GM10248 (cell line): ENCODE results near the gene GRID2IP.

Experiments
- CTCF ChIA-PET: fragments of 300-600 bp; sonication (Branson Sonifier 250); formaldehyde crosslinking; extraction: SDS; loops from one replicate; lab custom pipeline; 2021; ENCODE audit warnings: antibody characterized with exemption; lab: Yijun Ruan, JAX
- POLR2A ChIA-PET: fragments of 350-650 bp; sonication (Branson Sonifier 250); formaldehyde crosslinking; extraction: SDS; loops from one replicate; lab custom pipeline; 2020; ENCODE audit warnings: antibody characterized with exemption; lab: Yijun Ruan, JAX
- DNase-seq: peaks from one replicate; pipeline ENCODE4 v3.0.0; 2012; ENCODE audit errors: extremely low spot score
- TF ChIP-seq, protein P1 (sequence below): IDR thresholded peaks from 2 replicates; pipeline ENCODE4 v1.5.1; 2012; ENCODE audit warnings: mild to moderate bottlenecking, low read depth; ENCODE audit errors: extremely low read depth, missing control alignments, control extremely low read depth

GRID2IP gene

DNA sequence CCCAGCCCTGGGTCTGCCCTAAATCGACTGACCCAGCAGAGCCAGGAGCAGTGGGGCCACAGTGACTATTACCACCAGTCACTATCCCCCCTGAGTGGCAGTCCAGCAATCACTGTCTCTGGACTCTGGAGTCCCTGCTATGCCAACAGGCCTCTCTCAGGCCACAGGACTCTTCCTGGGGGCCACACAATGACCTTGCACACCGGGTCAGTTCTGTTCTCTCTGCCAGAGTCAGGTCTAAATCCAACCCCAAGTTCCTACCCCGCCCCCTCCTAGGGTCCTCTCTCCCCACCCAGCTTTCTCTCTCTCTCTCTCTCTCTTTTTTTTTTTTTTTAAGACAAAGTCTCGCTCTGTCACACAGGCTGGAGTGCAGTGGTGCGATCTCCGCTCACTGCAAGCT is 21.6 kb downstream of the GRID2IP start:
- ChIA-PET POLR2A (no interaction called here), CTCF (no interaction called here)
- no peak for DNase-seq
- TF ChIP-seq, protein P1, sequence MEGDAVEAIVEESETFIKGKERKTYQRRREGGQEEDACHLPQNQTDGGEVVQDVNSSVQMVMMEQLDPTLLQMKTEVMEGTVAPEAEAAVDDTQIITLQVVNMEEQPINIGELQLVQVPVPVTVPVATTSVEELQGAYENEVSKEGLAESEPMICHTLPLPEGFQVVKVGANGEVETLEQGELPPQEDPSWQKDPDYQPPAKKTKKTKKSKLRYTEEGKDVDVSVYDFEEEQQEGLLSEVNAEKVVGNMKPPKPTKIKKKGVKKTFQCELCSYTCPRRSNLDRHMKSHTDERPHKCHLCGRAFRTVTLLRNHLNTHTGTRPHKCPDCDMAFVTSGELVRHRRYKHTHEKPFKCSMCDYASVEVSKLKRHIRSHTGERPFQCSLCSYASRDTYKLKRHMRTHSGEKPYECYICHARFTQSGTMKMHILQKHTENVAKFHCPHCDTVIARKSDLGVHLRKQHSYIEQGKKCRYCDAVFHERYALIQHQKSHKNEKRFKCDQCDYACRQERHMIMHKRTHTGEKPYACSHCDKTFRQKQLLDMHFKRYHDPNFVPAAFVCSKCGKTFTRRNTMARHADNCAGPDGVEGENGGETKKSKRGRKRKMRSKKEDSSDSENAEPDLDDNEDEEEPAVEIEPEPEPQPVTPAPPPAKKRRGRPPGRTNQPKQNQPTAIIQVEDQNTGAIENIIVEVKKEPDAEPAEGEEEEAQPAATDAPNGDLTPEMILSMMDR: no peak

DNA sequence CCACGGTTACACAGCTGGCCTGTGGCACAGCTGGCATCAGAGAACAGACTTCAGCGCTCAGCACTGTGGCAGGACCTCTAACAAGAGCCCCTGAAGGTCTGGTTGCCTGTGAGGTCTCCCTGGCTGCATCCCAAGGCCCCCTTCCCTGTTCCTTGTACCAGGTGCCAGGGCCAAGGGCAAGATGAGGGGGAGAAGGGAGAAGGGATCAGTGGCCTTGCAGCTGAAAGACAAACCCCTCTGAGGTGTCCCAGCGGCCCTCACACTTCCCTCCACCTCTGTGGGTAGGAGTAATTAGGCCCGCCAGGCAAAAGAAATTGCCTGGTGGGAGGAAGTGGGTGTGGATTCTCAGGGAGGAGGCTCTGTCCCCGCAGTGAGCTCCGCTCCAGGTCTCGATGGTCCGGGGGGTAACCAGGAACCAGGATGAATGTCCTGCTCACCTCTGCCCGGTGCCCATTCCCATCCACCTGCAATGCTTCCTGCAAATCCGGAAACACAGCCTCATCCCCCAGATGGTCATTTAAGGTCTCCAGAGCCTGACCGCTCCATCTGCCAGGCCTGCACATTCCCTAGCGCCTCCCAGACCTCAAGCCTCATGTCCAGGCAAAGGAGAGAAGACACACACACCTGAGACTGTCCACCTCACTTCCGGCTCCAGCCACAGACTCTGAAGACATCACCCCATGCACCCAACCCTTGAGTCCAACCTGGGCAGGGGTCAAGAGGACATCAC is 22.7 kb downstream of the GRID2IP start:
- ChIA-PET POLR2A (no interaction called here), CTCF (no interaction called here)
- DNase-seq: no peak
- TF ChIP-seq, protein P1: no peak

DNA sequence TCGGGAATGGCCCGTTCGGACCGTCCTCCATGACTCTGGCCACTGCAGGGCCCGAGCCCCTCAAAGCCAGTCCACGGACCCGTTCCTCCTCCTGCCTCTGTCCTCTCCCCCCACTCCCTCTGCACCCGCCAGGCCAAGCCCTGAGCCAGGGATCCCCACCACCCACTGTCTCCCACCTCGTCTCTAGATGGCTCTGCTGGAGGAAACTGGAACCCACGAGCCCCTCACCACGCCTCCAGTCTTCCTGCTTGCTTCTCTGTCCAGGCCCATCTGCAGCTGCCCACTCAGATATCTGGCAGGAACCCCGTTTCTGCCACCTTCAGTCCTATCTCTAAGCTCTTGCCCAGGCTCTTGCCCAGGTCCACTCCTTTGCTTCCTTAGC is 24.3 kb downstream of the GRID2IP start:
- TF ChIP-seq, protein P1: no peak
- ChIA-PET CTCF (interaction anchor here (1.2 to 1.4 kb wide), 2 partner anchors 51 to 330 kb away, joined by 3 to 4 read pairs; partner anchors contain the start of gene ZDHHC4), POLR2A (no interaction called here)
- DNase-seq: no peak

DNA sequence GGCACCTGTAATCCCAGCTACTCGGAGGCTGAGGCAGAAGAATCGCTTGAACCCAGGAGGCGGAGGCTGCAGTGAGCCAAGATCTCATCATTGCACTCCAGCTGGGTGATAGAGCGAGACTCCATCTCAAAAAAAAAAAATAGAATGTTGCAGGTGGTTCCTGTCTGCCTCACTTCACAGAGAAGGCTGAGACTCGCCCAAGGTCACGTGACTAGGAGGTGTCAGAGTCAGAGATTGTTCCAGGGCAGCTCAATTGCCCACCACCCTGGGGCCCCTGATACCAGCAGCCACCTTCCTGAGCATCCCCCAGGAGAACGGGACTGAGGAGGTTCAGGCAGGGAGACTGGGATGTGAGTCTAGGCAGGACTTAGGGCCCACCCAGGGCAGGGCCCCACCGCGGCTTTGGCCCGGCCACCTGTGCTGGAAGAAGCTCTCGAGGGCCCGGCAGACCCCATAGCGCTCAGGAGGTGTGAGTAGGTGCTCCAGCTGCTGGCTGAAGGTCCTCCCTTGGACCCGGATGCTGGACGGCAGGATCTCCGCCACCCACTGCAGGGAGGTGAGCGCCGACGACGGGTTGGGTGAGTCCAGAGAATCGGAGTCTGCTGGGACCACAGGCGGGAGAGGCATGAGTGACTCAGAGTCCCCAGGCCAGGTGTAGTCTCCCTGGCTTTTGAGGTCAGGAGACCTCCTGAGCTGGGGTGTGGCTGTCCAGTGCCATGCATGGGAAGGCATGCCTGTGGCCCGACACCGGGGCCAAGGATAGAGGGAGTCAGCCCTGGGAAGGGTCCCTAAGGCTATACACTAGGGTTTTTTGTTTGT is 30.9 kb downstream of the GRID2IP start:
- TF ChIP-seq, protein P1: no peak
- POLR2A ChIA-PET: no interaction called here
- DNase-seq: no peak
- CTCF ChIA-PET: interaction anchor here (0.6 to 6.0 kb wide), 3 partner anchors 29 to 337 kb away, joined by 3 to 37 read pairs (median 8); no protein-coding TSS in a partner anchor

DNA sequence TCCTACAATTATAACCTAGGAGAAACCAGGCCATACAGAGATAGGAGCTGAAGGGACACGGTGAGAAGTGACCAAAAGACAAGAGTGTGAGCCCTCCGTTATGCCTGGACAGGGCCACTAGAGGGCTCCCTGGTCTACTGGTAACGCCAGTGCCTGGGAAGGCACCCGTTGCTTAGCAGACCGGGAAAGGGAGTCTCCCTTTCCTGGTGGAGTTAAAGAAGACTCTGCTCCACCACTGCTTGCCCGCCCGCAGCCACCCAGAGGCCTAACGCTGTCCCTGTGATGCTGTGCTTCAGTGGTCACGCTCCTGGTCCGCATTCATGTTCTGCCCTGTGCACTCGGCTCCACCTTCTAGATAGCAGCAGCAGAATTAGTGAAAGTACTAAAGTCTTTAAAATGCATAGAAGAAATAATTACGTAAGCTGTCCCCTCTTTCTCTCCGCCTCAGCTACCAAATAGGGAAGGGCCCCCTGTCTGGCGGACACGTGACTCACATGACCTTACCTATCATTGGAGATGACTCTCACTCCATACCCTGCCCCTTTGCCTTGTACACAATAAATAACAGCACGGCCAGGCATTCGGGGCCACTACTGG is 34.8 kb downstream of the GRID2IP start:
- CTCF ChIA-PET: interaction anchor here (0.6 to 6.0 kb wide), 27 partner anchors 18 to 1780 kb away, joined by 3 to 38 read pairs (median 4); partner anchors contain the start of genes INTS15 and ZDHHC4

More for the DNA sequence above, 34.8 kb downstream of the GRID2IP start:
- POLR2A ChIA-PET: no interaction called here
- TF ChIP-seq, protein P1: peak; percentile 89
- no peak for DNase-seq
